Measurements from ENCODE around the gene PTH2R.

- TF ChIP-seq CTCF (conservative IDR thresholded peaks at IDR 0.05 in 1 of 2, IDR thresholded peaks at IDR 0.05 in 1 of 2; ENCODE audit: low read depth in 1 of 2, low read length in 2 of 2) (no peak), EZH2 (IDR thresholded peaks at IDR 0.05; ENCODE audit: low read length, missing control alignments) (no peak)
Measured at GRCh38 chr2:208392300-208392699, 14.3 kb upstream of the PTH2R start.
